ES-I3 (cell line): ENCODE results near the gene RABL6.
"Not testable (repeated sequence)": the region's sequence is repeated elsewhere in the genome, so short reads cannot be mapped to it uniquely, and the experiment has no call there.

ENCODE experiments used
- H3K36me3 ChIP-seq: 2 replicates; pipeline ENCODE4 v1.6.1; 2013; ENCODE audit warnings: mild to moderate bottlenecking, low read length, control low read depth, moderate library complexity; ENCODE audit not compliant: insufficient read depth
- H3K4me1 ChIP-seq: 2 replicates; pipeline ENCODE4 v1.6.1; 2013; ENCODE audit warnings: mild to moderate bottlenecking, control low read depth, low read length; ENCODE audit not compliant: insufficient read depth
- H3K9ac ChIP-seq: 2 replicates; pipeline ENCODE4 v1.6.1; 2013; ENCODE audit warnings: low read depth, mild to moderate bottlenecking, low read length, moderate library complexity
- H3K9me3 ChIP-seq: 2 replicates; pipeline ENCODE4 v1.6.1; 2013; ENCODE audit warnings: mild to moderate bottlenecking, low read length, moderate library complexity; ENCODE audit not compliant: control insufficient read depth, insufficient read depth

Gene RABL6

GRCh38 chr9:136837146-136837855 lies 29.6 kb downstream of the RABL6 start:
- Histone ChIP-seq H3K9ac (no peak overlapping the region), H3K36me3 (no peaks in the 10 kb centered on the region), H3K4me1 (peaks cover 8% of the 10 kb centered on the region; the same call in 1 of the 2 replicates), H3K9me3 (no peaks in the 10 kb centered on the region)

- not testable (repeated sequence) for H3K9me3 ChIP-seq, H3K36me3 ChIP-seq, H3K9ac ChIP-seq, H3K4me1 ChIP-seq
Observed at GRCh38 chr9:136837856-136838277, 30.1 kb downstream of the RABL6 start.

GRCh38 chr9:136838314-136839228 lies 30.8 kb downstream of the RABL6 start:
- H3K36me3 ChIP-seq = no peaks in the 10 kb centered on the region
- no peaks in the 10 kb centered on the region for H3K9me3 ChIP-seq
- H3K4me1 ChIP-seq = peaks cover 8% of the 10 kb centered on the region; the same call in 1 of the 2 replicates
- H3K9ac ChIP-seq = no peak overlapping the region

GRCh38 chr9:136839229-136840139 lies 31.7 kb downstream of the RABL6 start:
- no peak overlapping the region for H3K9ac ChIP-seq
- no peaks in the 10 kb centered on the region for H3K9me3 ChIP-seq
- no peaks in the 10 kb centered on the region for H3K36me3 ChIP-seq
- peaks cover 8% of the 10 kb centered on the region; the same call in 1 of the 2 replicates for H3K4me1 ChIP-seq

- H3K9ac ChIP-seq = no peak overlapping the region
- no peaks in the 10 kb centered on the region for H3K36me3 ChIP-seq
- no peaks in the 10 kb centered on the region for H3K9me3 ChIP-seq
Observed at GRCh38 chr9:136840140-136840876, 32.6 kb downstream of the RABL6 start.

GRCh38 chr9:136840877-136841645 lies 33.3 kb downstream of the RABL6 start:
- Histone ChIP-seq H3K9me3 (no peaks in the 10 kb centered on the region), H3K4me1 (peaks cover 8% of the 10 kb centered on the region; the same call in 1 of the 2 replicates), H3K36me3 (no peaks in the 10 kb centered on the region), H3K9ac (no peak overlapping the region)

More at GRCh38 chr9:136840140-136840876, 32.6 kb downstream of the RABL6 start:
- peaks cover 8% of the 10 kb centered on the region; the same call in 1 of the 2 replicates for H3K4me1 ChIP-seq

- H3K9me3 ChIP-seq, H3K36me3 ChIP-seq, H3K9ac ChIP-seq, H3K4me1 ChIP-seq: not testable (repeated sequence)
Observed at GRCh38 chr9:136841646-136842379, 34.1 kb downstream of the RABL6 start.

GRCh38 chr9:136842380-136842948 lies 34.7 kb downstream of the RABL6 start, which contains the start of gene AJM1:
TSS of gene AJM1 (plus strand) at chr9:136842478. CDS start at chr9:136844415, 1,937 bp downstream.
- H3K36me3 ChIP-seq, H3K9ac ChIP-seq, H3K4me1 ChIP-seq, H3K9me3 ChIP-seq: not testable (repeated sequence)

GRCh38 chr9:136843159-136843800 lies 35.5 kb downstream of the RABL6 start:
- not testable (repeated sequence) for H3K36me3 ChIP-seq, H3K9ac ChIP-seq, H3K4me1 ChIP-seq, H3K9me3 ChIP-seq

- H3K36me3 ChIP-seq, H3K4me1 ChIP-seq: not testable (repeated sequence)
Observed at GRCh38 chr9:136843801-136844740, 36.3 kb downstream of the RABL6 start.

More at GRCh38 chr9:136843801-136844740, 36.3 kb downstream of the RABL6 start:
- H3K9ac ChIP-seq, H3K9me3 ChIP-seq: not testable (repeated sequence)
